ENCODE results near the gene ACER1. TPM values are rescaled to one million over a fixed set of nuclear protein-coding genes. Genes with fewer than 3 reads are reported as not detected.
"Not testable (repeated sequence)": the region's sequence is repeated elsewhere in the genome, so short reads cannot be mapped to it uniquely, and the experiment has no call there.

The ACER1 gene
- total RNA-seq, 8 experiments from 2014 or later: 0.21 to 0.38 TPM; not detected in 6

DNA sequence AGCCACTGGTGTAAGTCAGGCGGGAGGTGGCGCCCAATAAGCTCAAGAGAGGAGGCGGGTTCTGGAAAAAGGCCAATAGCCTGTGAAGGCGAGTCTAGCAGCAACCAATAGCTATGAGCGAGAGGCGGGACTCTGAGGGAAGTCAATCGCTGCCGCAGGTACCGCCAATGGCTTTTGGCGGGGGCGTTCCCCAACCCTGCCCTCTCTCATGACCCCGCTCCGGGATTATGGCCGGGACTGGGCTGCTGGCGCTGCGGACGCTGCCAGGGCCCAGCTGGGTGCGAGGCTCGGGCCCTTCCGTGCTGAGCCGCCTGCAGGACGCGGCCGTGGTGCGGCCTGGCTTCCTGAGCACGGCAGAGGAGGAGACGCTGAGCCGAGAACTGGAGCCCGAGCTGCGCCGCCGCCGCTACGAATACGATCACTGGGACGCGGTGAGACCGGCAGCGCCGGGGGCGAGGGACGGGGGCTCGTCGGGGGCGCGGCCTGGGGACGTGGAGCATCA is 39.2 kb upstream of the ACER1 start, which contains the start of gene ALKBH7:
ALKBH7 (plus strand) TSS at position 201 of the 502 bp plus-strand sequence; CDS start at position 228, 27 bp downstream.
- H3K4me3 ChIP-seq: peak within 1 kb of the TSS; percentile 65 to 95 (median 90)
- peak; percentile 78 to 87 (median 82) for ATAC-seq (replicated peaks in 6 of 8)
- WGBS, 10 experiments: no CpG with 5 or more reads among the region's 47 CpGs
- peak within 1 kb of the TSS; percentile 98 to 99 for H3K27ac ChIP-seq
- in situ Hi-C loops (cut with MboI; ENCODE audit: low pct_unique_long_range_greater_than_20kb in 2 of 9, low sequenced_read_pairs in 9 of 9, unreplicated experiment in 9 of 9): no loop called here
- peaks cover 9 to 14% of the 10 kb centered on the region in 2 donors for H3K4me1 ChIP-seq (replicated peaks in 1 of 2)

DNA sequence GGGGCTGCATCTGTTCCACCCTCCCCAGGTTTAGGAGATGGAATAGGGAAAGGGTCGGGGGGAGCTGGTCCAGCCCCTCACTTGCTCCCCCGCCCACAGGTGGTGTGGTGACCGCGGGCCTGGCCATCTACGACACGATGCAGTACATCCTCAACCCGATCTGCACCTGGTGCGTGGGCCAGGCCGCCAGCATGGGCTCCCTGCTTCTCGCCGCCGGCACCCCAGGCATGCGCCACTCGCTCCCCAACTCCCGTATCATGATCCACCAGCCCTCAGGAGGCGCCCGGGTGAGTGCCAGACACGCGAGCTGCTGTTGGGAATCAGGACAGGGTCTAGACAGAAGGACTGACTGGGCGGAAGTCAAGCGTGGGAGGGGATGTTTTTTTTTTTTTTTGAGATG is 30.9 kb upstream of the ACER1 start:
- H3K27ac ChIP-seq: no peak overlapping the region
- in situ Hi-C loops (cut with MboI; ENCODE audit: low pct_unique_long_range_greater_than_20kb in 2 of 9, low sequenced_read_pairs in 9 of 9, unreplicated experiment in 9 of 9): no loop called here
- H3K4me3 ChIP-seq: no peak overlapping the region
- 40 to 100% (median 95%) methylated on average over 1 to 15 of the region's 21 CpGs; no CpG with 5 or more reads in 5 of the 10 experiments for WGBS, 10 experiments
- H3K4me1 ChIP-seq (replicated peaks in 1 of 2): peaks cover 4 to 5% of the 10 kb centered on the region in 2 donors
- no peak for ATAC-seq (replicated peaks in 6 of 8)

DNA sequence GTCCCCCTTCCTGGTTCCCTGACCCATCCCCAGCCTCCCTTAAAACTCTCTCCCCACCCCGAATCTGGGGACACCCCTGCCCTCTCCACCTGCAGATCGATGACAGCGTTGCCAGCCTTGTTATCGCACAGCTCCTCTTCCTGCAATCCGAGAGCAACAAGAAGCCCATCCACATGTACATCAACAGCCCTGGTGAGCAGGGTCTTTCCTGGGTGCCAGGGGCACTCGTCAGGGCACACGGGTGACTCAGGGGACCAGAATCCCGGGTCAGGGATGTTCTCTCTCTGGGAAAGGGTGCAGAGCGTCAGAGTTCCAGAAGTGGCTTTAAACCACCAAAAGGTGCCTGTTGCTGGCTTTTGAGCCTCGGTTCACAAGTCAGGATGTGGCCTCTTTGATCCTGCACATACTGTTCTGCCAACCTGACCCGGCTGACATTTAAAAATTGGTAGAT is 29.0 kb upstream of the ACER1 start:
- no peak for ATAC-seq (replicated peaks in 6 of 8)
- WGBS, 10 experiments: 8 to 80% (median 47%) methylated on average over 1 to 5 of the region's 11 CpGs; no CpG with 5 or more reads in 6 of the 10 experiments
- Histone ChIP-seq H3K4me3 (peak overlapping the region; percentile 56 to 87 (median 80)), H3K27ac (peak overlapping the region in 1 of 2 donors; percentile 67), H3K4me1 (replicated peaks in 1 of 2) (peaks cover 4 to 5% of the 10 kb centered on the region in 2 donors)
- in situ Hi-C loops (cut with MboI; ENCODE audit: low pct_unique_long_range_greater_than_20kb in 2 of 9, low sequenced_read_pairs in 9 of 9, unreplicated experiment in 9 of 9): no loop called here

DNA sequence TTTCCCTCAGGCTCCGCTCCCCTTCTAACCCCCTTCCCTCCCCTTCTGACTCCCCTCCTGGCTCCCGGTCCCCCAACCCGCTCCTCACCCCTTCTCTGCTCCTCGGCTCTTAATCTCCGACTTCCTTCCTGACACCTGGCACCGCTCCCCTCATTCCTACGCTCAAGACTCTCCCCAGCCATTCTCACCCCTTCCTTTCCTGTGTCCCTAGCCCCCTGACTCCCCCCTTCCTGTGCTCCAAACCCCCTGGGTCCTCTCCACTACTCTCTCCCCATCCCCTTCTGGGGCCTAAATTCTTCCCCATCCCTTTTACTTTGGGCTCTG is 28.6 kb upstream of the ACER1 start:
- H3K4me1 ChIP-seq (replicated peaks in 1 of 2): peaks cover 4 to 5% of the 10 kb centered on the region in 2 donors
- ATAC-seq (replicated peaks in 6 of 8): no peak
- in situ Hi-C loops (cut with MboI; ENCODE audit: low pct_unique_long_range_greater_than_20kb in 2 of 9, low sequenced_read_pairs in 9 of 9, unreplicated experiment in 9 of 9): no loop called here
- no CpG with 5 or more reads among the region's 7 CpGs for WGBS, 10 experiments
- H3K4me3 ChIP-seq: peak overlapping the region; percentile 56 to 87 (median 80)
- H3K27ac ChIP-seq: peak overlapping the region; percentile 14 to 67

DNA sequence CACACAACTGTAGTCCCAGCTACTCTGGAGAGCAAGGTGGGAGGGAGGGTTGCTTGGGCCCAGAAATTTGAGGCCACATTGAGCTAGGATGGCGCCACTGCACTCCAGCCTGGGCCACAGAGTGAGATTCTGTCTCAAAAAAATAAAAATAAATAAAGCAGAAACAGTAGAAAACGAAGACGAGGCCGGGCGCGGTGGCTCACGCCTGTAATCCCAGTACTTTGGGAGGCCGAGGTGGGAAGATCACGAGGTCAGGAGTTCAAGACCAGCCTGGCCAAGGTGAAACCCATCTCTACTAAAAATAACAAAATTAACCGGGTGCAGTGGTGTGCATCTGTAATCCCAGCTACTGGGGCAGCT is 27.4 kb upstream of the ACER1 start:
- in situ Hi-C loops (cut with MboI; ENCODE audit: low pct_unique_long_range_greater_than_20kb in 2 of 9, low sequenced_read_pairs in 9 of 9, unreplicated experiment in 9 of 9); H3K4me1 ChIP-seq (replicated peaks in 1 of 2); ATAC-seq (replicated peaks in 6 of 8): not testable (repeated sequence)
- Histone ChIP-seq H3K27ac (peak overlapping the region in 1 of 2 donors; percentile 14), H3K4me3 (peak overlapping the region; percentile 56 to 87 (median 80))
- 80 to 100% (median 94%) methylated on average over 2 to 10 of the region's 10 CpGs; no CpG with 5 or more reads in 4 of the 10 experiments for WGBS, 10 experiments

DNA sequence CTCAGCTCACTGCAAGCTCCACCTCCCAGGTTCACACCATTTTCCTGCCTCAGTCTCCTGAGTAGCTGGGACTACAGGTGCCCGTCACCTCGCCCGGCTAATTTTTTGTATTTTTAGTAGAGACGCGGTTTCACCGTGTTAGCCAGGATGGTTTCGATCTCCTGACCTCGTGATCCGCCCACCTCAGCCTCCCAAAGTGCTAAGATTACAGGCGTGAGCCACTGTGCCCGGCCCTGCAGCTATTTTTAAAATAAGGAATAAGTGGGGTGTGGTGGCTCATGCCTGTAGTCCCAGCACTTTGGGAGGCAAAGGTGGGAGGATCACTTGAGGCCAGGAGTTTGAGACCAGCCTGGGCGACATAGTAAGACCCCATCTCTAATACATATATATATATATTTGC is 27.0 kb upstream of the ACER1 start:
- H3K4me3 ChIP-seq; H3K4me1 ChIP-seq (replicated peaks in 1 of 2); in situ Hi-C loops (cut with MboI; ENCODE audit: low pct_unique_long_range_greater_than_20kb in 2 of 9, low sequenced_read_pairs in 9 of 9, unreplicated experiment in 9 of 9); ATAC-seq (replicated peaks in 6 of 8); H3K27ac ChIP-seq: not testable (repeated sequence)
- WGBS, 10 experiments: 85 to 96% methylated on average over 4 of the region's 12 CpGs; no CpG with 5 or more reads in 8 of the 10 experiments

DNA sequence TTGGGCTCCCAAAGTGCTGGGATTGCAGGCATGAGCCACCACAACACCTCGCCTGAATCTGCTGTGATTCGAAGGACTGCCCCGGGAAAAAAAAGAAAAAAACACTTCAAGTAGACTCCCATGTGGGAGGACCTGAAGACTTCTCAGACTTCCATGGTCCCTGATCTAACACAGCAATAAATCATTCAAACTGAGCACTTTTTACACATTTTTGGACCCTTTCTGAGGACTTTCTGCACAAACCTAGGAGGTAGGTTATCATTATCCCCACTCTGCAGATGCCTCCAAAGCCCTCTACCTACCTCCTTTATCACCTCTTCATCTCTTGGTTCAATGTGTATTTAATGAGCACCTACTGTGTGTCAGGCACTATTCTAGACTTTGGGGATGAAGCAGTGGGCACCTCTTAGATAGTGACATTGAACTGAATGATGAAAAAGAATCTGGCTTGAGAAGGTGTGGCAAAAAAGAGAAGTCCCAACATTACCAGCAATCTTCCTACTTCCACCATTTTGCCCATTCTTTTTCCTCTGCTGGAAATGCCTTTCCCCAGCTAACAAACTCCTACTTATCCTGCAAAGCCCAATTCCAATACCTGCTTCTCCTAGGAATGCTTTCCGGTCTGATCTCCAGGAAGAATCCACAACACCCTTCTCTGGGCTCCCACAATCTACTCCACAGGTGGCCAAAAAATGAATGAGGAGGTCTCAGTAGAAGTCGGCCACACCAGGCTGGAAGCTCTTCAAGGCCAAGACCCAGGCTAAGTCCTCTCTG is 26.3 kb upstream of the ACER1 start:
- in situ Hi-C loops (cut with MboI; ENCODE audit: low pct_unique_long_range_greater_than_20kb in 2 of 9, low sequenced_read_pairs in 9 of 9, unreplicated experiment in 9 of 9): no loop called here
- Histone ChIP-seq H3K4me1 (replicated peaks in 1 of 2) (peaks cover 4 to 5% of the 10 kb centered on the region in 2 donors), H3K4me3 (no peak overlapping the region), H3K27ac (no peak overlapping the region)
- WGBS, 10 experiments: 53 to 100% (median 87%) methylated on average over 1 to 5 of the region's 5 CpGs
- no peak for ATAC-seq (replicated peaks in 6 of 8)

DNA sequence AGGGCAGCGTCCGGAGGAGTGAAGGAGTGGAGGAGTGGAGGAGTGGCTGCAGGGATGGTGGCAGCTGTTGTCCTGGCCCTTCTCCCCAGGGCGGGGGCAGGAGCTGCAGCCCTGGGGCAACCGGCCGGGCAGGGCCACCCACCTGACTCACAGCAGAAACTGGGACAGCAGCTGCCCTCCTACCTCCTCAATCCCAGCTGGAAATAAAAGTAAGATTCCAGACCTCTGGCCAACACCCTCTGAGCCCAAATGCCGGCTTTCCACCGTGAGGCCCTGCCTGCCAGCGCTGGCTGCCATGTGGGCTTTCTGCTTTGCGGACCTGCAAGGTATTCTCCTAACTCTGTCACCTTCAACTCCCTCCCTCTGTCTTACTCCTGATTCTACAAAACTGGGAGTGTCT is 24.6 kb upstream of the ACER1 start:
- no peak overlapping the region for H3K4me3 ChIP-seq
- in situ Hi-C loops (cut with MboI; ENCODE audit: low pct_unique_long_range_greater_than_20kb in 2 of 9, low sequenced_read_pairs in 9 of 9, unreplicated experiment in 9 of 9): no loop called here
- H3K27ac ChIP-seq: no peak overlapping the region
- H3K4me1 ChIP-seq (replicated peaks in 1 of 2): peaks cover 4 to 5% of the 10 kb centered on the region in 2 donors
- WGBS, 10 experiments: 20 to 80% (median 66%) methylated on average over 1 to 6 of the region's 9 CpGs; no CpG with 5 or more reads in 6 of the 10 experiments
- ATAC-seq (replicated peaks in 6 of 8): peak in 1 of 8 experiments; percentile 35

DNA sequence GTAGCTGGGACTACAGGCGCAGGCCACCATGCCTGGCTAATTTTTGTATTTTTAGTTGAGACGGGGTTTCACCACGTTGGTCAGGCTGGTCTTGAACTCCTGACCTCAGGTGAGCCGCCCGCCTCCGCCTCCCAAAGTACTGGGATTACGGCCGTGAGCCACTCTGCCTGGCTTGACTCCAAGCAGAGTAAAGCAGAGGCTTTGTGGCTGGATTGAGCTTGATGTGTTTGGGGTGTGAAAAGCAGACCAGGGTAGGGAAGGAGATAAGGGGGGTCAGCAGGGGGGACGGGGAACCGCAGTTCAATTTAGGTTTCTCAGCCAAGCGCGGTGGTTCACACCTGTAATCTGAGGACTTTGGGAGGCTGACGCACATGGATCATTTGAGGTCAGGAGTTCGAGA is 23.8 kb upstream of the ACER1 start:
- no peaks in the 10 kb centered on the region for H3K4me1 ChIP-seq (replicated peaks in 1 of 2)
- ATAC-seq (replicated peaks in 6 of 8): no peak
- no peak overlapping the region for H3K27ac ChIP-seq
- WGBS, 10 experiments: 78 to 100% (median 83%) methylated on average over 1 to 7 of the region's 14 CpGs; no CpG with 5 or more reads in 4 of the 10 experiments
- H3K4me3 ChIP-seq: no peak overlapping the region
- in situ Hi-C loops (cut with MboI; ENCODE audit: low pct_unique_long_range_greater_than_20kb in 2 of 9, low sequenced_read_pairs in 9 of 9, unreplicated experiment in 9 of 9): no loop called here

DNA sequence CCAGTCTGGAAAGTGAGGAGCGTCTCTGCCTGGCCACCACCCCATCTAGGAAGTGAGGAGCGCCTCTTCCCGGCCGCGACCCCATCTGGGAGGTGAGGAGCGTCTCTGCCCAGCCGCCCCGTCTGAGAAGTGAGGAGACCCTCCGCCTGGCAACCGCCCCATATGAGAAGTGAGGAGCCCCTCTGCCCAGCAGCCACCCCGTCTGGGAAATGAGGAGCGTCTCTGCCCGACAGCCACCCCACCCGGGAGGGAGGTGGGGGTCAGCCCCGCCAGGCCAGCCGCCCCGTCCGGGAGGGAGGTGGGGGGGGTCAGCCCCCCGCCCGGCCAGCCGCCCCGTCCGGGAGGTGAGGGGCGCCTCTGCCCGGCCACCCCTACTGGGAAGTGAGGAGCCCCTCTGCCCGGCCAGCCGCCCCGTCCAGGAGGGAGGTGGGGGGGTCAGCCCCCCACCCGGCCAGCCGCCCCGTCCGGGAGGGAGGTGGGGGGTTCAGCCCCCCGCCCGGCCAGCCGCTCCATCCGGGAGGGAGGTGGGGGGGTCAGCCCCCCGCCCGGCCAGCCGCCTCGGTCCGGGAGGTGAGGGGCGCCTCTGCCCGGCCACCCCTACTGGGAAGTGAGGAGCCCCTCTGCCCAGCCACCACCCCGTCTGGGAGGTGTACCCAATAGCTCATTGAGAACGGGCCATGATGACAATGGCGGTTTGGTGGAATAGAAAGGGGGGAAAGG is 22.1 kb upstream of the ACER1 start:
- H3K27ac ChIP-seq; ATAC-seq (replicated peaks in 6 of 8); H3K4me1 ChIP-seq (replicated peaks in 1 of 2); H3K4me3 ChIP-seq; in situ Hi-C loops (cut with MboI; ENCODE audit: low pct_unique_long_range_greater_than_20kb in 2 of 9, low sequenced_read_pairs in 9 of 9, unreplicated experiment in 9 of 9): not testable (repeated sequence)
- WGBS, 10 experiments: no CpG with 5 or more reads among the region's 46 CpGs

DNA sequence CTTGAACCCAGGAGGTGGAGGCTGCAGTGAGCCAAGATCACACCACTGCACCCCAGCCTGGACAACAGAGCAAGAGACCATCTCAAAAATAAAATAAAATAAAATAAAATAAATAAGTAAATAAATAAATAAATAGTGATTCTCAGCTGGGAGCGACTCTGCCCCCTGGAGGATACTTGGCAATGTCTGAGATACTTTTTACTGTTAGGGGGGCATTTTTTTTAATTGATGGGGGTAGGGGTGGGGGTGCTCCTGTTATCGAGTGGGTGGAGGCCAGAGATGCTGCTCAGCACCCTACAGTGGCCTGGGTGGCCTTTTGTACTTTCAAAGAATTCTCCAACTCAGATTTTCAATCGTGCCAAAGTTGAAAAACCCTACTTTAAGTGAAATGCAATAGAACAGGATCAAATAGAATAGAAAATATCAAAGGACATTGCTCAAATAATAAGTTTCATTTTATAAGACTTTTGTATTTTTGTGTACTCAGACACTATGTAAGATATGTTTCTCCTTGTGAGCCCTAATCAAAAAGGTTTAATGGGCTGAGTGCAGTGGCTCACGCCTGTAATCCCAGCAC is 20.8 kb upstream of the ACER1 start:
- Histone ChIP-seq H3K4me3 (no peak overlapping the region), H3K4me1 (replicated peaks in 1 of 2) (no peaks in the 10 kb centered on the region), H3K27ac (no peak overlapping the region)
- in situ Hi-C loops (cut with MboI; ENCODE audit: low pct_unique_long_range_greater_than_20kb in 2 of 9, low sequenced_read_pairs in 9 of 9, unreplicated experiment in 9 of 9): no loop called here
- ATAC-seq (replicated peaks in 6 of 8): no peak
- WGBS, 10 experiments: 0 to 67% (median 38%) methylated on average over 1 to 2 of the region's 4 CpGs; no CpG with 5 or more reads in 5 of the 10 experiments

DNA sequence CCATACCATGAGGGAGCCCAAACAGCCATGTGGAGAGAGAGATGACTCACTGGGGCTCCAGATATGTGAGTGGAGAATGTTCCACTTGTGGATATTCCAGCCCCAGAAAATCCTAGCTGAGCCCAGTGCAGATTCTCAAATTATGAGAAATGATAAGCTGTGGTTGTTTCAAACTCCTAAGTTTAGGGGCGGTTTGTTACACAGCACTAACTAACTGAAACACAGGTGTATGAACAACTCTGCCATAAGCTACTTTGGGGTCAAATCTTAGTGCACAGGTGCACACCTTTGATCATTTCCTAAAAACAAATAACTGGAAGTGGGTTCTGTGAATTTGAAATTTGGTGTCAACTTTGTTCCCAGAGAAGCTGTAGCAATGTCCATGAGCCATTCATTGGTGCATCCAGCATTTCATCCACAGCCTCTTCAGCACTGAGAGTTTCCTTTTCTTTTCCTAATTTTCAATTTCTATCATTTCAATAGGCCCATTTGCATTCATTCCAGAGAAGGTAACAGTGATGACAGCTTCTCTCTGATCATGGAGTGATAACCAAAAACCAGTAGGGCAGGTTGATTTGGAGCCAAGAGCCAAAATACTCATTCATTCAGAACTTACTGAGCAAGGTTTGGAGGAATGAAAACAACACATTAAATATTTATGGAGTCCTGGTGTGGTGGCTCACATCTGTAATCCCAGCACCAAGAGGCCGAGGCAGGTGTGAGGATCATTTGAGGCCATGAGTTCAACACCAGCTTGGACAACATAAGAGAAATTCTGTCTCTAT is 19.2 kb upstream of the ACER1 start:
- no peak overlapping the region for H3K4me3 ChIP-seq
- in situ Hi-C loops (cut with MboI; ENCODE audit: low pct_unique_long_range_greater_than_20kb in 2 of 9, low sequenced_read_pairs in 9 of 9, unreplicated experiment in 9 of 9): no loop called here
- no peak for ATAC-seq (replicated peaks in 6 of 8)
- 0 to 100% (median 86%) methylated on average over 1 to 2 of the region's 2 CpGs; no CpG with 5 or more reads in 2 of the 10 experiments for WGBS, 10 experiments
- no peaks in the 10 kb centered on the region for H3K4me1 ChIP-seq (replicated peaks in 1 of 2)
- H3K27ac ChIP-seq: no peak overlapping the region
